ENCODE measurements around the gene PWP2. TPM values are rescaled to one million over a fixed set of nuclear protein-coding genes. Genes with fewer than 3 reads are reported as not detected.
"Not testable (repeated sequence)": the region's sequence is repeated elsewhere in the genome, so short reads cannot be mapped to it uniquely, and the experiment has no call there.

PWP2 gene
- total RNA-seq, 1 experiment from 2014 or later, result 6.8 TPM

GRCh38 chr21:44139787-44140551, 32.8 kb downstream of the PWP2 start:
- BruUV-seq (replicated peaks); H3K36me3 ChIP-seq (ENCODE audit: control insufficient read depth, insufficient read depth, low read length); H3K4me1 ChIP-seq (ENCODE audit: control insufficient read depth, insufficient read depth, low read length); DNase-seq (ENCODE audit: low read depth, low spot score); CTCF ChIA-PET; POLR2A ChIA-PET; ATAC-seq; H3K27me3 ChIP-seq (ENCODE audit: control insufficient read depth, insufficient read depth, low read length); H3K27ac ChIP-seq (ENCODE audit: low read length); in situ Hi-C loops (cut with HindIII; ENCODE audit: low pct_unique_long_range_greater_than_20kb, low sequenced_read_pairs); H3K9me3 ChIP-seq (ENCODE audit: control insufficient read depth, insufficient read depth, low read depth, low read length); intact Hi-C loops (cut with micrococcal nuclease; ENCODE audit: unreplicated experiment); H3K4me3 ChIP-seq (ENCODE audit: low read depth in 2 of 2, low read length in 2 of 2): not testable (repeated sequence)

- ATAC-seq; H3K9me3 ChIP-seq (ENCODE audit: control insufficient read depth, insufficient read depth, low read depth, low read length); POLR2A ChIA-PET; intact Hi-C loops (cut with micrococcal nuclease; ENCODE audit: unreplicated experiment); DNase-seq (ENCODE audit: low read depth, low spot score); H3K36me3 ChIP-seq (ENCODE audit: control insufficient read depth, insufficient read depth, low read length); in situ Hi-C loops (cut with HindIII; ENCODE audit: low pct_unique_long_range_greater_than_20kb, low sequenced_read_pairs); H3K4me1 ChIP-seq (ENCODE audit: control insufficient read depth, insufficient read depth, low read length); BruUV-seq (replicated peaks); H3K27me3 ChIP-seq (ENCODE audit: control insufficient read depth, insufficient read depth, low read length); H3K4me3 ChIP-seq (ENCODE audit: low read depth in 2 of 2, low read length in 2 of 2); CTCF ChIA-PET; H3K27ac ChIP-seq (ENCODE audit: low read length): not testable (repeated sequence)
Measured at GRCh38 chr21:44140552-44140932, 33.3 kb downstream of the PWP2 start.

- H3K27me3 ChIP-seq (ENCODE audit: control insufficient read depth, insufficient read depth, low read length); in situ Hi-C loops (cut with HindIII; ENCODE audit: low pct_unique_long_range_greater_than_20kb, low sequenced_read_pairs); DNase-seq (ENCODE audit: low read depth, low spot score); intact Hi-C loops (cut with micrococcal nuclease; ENCODE audit: unreplicated experiment); CTCF ChIA-PET; ATAC-seq; H3K9me3 ChIP-seq (ENCODE audit: control insufficient read depth, insufficient read depth, low read depth, low read length); BruUV-seq (replicated peaks); H3K27ac ChIP-seq (ENCODE audit: low read length); H3K36me3 ChIP-seq (ENCODE audit: control insufficient read depth, insufficient read depth, low read length); H3K4me3 ChIP-seq (ENCODE audit: low read depth in 2 of 2, low read length in 2 of 2); H3K4me1 ChIP-seq (ENCODE audit: control insufficient read depth, insufficient read depth, low read length); POLR2A ChIA-PET: not testable (repeated sequence)
Measured at GRCh38 chr21:44142470-44142869, 35.3 kb downstream of the PWP2 start.

- H3K4me1 ChIP-seq (ENCODE audit: control insufficient read depth, insufficient read depth, low read length); BruUV-seq (replicated peaks); H3K9me3 ChIP-seq (ENCODE audit: control insufficient read depth, insufficient read depth, low read depth, low read length); H3K4me3 ChIP-seq (ENCODE audit: low read depth in 2 of 2, low read length in 2 of 2); DNase-seq (ENCODE audit: low read depth, low spot score); ATAC-seq; H3K36me3 ChIP-seq (ENCODE audit: control insufficient read depth, insufficient read depth, low read length); CTCF ChIA-PET; in situ Hi-C loops (cut with HindIII; ENCODE audit: low pct_unique_long_range_greater_than_20kb, low sequenced_read_pairs); H3K27me3 ChIP-seq (ENCODE audit: control insufficient read depth, insufficient read depth, low read length); intact Hi-C loops (cut with micrococcal nuclease; ENCODE audit: unreplicated experiment); POLR2A ChIA-PET; H3K27ac ChIP-seq (ENCODE audit: low read length): not testable (repeated sequence)
Measured at GRCh38 chr21:44143380-44143779, 36.2 kb downstream of the PWP2 start.

- H3K4me1 ChIP-seq (ENCODE audit: control insufficient read depth, insufficient read depth, low read length); ATAC-seq; H3K9me3 ChIP-seq (ENCODE audit: control insufficient read depth, insufficient read depth, low read depth, low read length); BruUV-seq (replicated peaks); intact Hi-C loops (cut with micrococcal nuclease; ENCODE audit: unreplicated experiment); in situ Hi-C loops (cut with HindIII; ENCODE audit: low pct_unique_long_range_greater_than_20kb, low sequenced_read_pairs); H3K4me3 ChIP-seq (ENCODE audit: low read depth in 2 of 2, low read length in 2 of 2); DNase-seq (ENCODE audit: low read depth, low spot score); H3K36me3 ChIP-seq (ENCODE audit: control insufficient read depth, insufficient read depth, low read length); H3K27ac ChIP-seq (ENCODE audit: low read length); H3K27me3 ChIP-seq (ENCODE audit: control insufficient read depth, insufficient read depth, low read length); POLR2A ChIA-PET; CTCF ChIA-PET: not testable (repeated sequence)
Measured at GRCh38 chr21:44143996-44144395, 36.8 kb downstream of the PWP2 start.

GRCh38 chr21:44144784-44145602, 37.8 kb downstream of the PWP2 start:
- intact Hi-C loops (cut with micrococcal nuclease; ENCODE audit: unreplicated experiment); H3K4me1 ChIP-seq (ENCODE audit: control insufficient read depth, insufficient read depth, low read length); H3K27ac ChIP-seq (ENCODE audit: low read length); H3K9me3 ChIP-seq (ENCODE audit: control insufficient read depth, insufficient read depth, low read depth, low read length); POLR2A ChIA-PET; H3K4me3 ChIP-seq (ENCODE audit: low read depth in 2 of 2, low read length in 2 of 2); H3K27me3 ChIP-seq (ENCODE audit: control insufficient read depth, insufficient read depth, low read length); CTCF ChIA-PET; H3K36me3 ChIP-seq (ENCODE audit: control insufficient read depth, insufficient read depth, low read length); DNase-seq (ENCODE audit: low read depth, low spot score); ATAC-seq; in situ Hi-C loops (cut with HindIII; ENCODE audit: low pct_unique_long_range_greater_than_20kb, low sequenced_read_pairs): not testable (repeated sequence)
- TSS peak; percentile 96 for BruUV-seq (replicated peaks)

GRCh38 chr21:44145616-44146015, 38.4 kb downstream of the PWP2 start:
- H3K27ac ChIP-seq (ENCODE audit: low read length); H3K4me1 ChIP-seq (ENCODE audit: control insufficient read depth, insufficient read depth, low read length); DNase-seq (ENCODE audit: low read depth, low spot score); BruUV-seq (replicated peaks); H3K36me3 ChIP-seq (ENCODE audit: control insufficient read depth, insufficient read depth, low read length); CTCF ChIA-PET; H3K27me3 ChIP-seq (ENCODE audit: control insufficient read depth, insufficient read depth, low read length); POLR2A ChIA-PET; H3K4me3 ChIP-seq (ENCODE audit: low read depth in 2 of 2, low read length in 2 of 2); intact Hi-C loops (cut with micrococcal nuclease; ENCODE audit: unreplicated experiment); ATAC-seq; H3K9me3 ChIP-seq (ENCODE audit: control insufficient read depth, insufficient read depth, low read depth, low read length); in situ Hi-C loops (cut with HindIII; ENCODE audit: low pct_unique_long_range_greater_than_20kb, low sequenced_read_pairs): not testable (repeated sequence)

All from Panc1 (cell line).